Gastroesophageal sphincter (tissue), 4 donors: ENCODE measurements around the gene SLC35D2. TPM values are rescaled to one million over a fixed set of nuclear protein-coding genes. Genes with fewer than 3 reads are reported as not detected.

Experiments used
- ATAC-seq: fragments of 150-250 bp; one replicate; pipeline ENCODE4 v1.9.1; 2016; ENCODE audit warnings: mild to moderate bottlenecking, moderate library complexity
- H3K27ac ChIP-seq, 4 donors: fragments of 200-600 bp; sonication (generic) in 3 of 4; 1 replicate in 3 of 4; 2 replicates in 1 of 4; pipeline ENCODE4 v1.5.1; 2016 to 2019
- H3K27me3 ChIP-seq: fragments of 200-600 bp; sonication (generic); one replicate; pipeline ENCODE4 v1.5.1; 2019
- H3K36me3 ChIP-seq, 2 donors: fragments of 200-600 bp; sonication (generic); one replicate each; pipeline ENCODE4 v1.5.1; 2019; ENCODE audit warnings: control low read depth in 1 of 2
- H3K4me1 ChIP-seq, 3 donors: fragments of 200-600 bp; sonication (generic); 1 replicate in 2 of 3; 2 replicates in 1 of 3; pipeline ENCODE4 v1.5.1; 2016 to 2019; ENCODE audit warnings: control low read depth in 2 of 3
- H3K4me3 ChIP-seq, 2 donors: fragments of 200-600 bp; sonication (generic); one replicate each; pipeline ENCODE4 v1.5.1; 2019; ENCODE audit warnings: mild to moderate bottlenecking in 1 of 2, moderate library complexity in 1 of 2
- H3K9me3 ChIP-seq, 3 donors: fragments of 200-600 bp; sonication (generic); one replicate each; pipeline ENCODE4 v1.5.1; 2017 to 2019; ENCODE audit warnings: control low read depth in 2 of 3
- CTCF ChIP-seq, 4 experiments: fragments of 200-600 bp in 2 of 4; fragments of 450-650 bp in 2 of 4; sonication (generic) in 1 of 4; IDR thresholded peaks; one replicate each; pipeline ENCODE4 v1.5.1; 2017 to 2019; ENCODE audit warnings: antibody characterized with exemption in 4 of 4, mild to moderate bottlenecking in 2 of 4, moderate library complexity in 2 of 4
- EP300 ChIP-seq: sonication (generic); formaldehyde crosslinking; IDR thresholded peaks from one replicate; pipeline ENCODE4 v1.6.1; 2017; ENCODE audit warnings: antibody characterized with exemption, mild to moderate bottlenecking
- POLR2A ChIP-seq, 2 donors: fragments of 450-650 bp; IDR thresholded peaks; one replicate each; pipeline ENCODE4 v1.6.1; 2017; ENCODE audit warnings: antibody characterized with exemption in 2 of 2, mild to moderate bottlenecking in 2 of 2, moderate library complexity in 1 of 2
- POLR2AphosphoS5 ChIP-seq: sonication (generic); formaldehyde crosslinking; IDR thresholded peaks from one replicate; pipeline ENCODE4 v1.6.1; 2017; ENCODE audit warnings: antibody characterized with exemption
- WGBS, 2 donors: methylation state at CpG; one replicate each; pipeline ENCODE4 v1.1.5; 2018; ENCODE audit warnings: low coverage in 1 of 2; 5-methylcytosine and 5-hydroxymethylcytosine counted together
- total RNA-seq, 4 donors: library from RNA; depleted of rRNA; stranded (reverse); fragments of >200 nt; gene quantifications; one replicate each; pipeline ENCODE4 v1.1.0, GENCODE V29; 2016

Gene SLC35D2
- total RNA-seq, 4 donors from 2014 or later: 16.6 to 39.3 (median 26.1) TPM

- Histone ChIP-seq H3K27ac (no peak overlapping the region), H3K36me3 (no peaks in the 10 kb centered on the region), H3K4me3 (no peak overlapping the region), H3K4me1 (no peaks in the 10 kb centered on the region), H3K9me3 (no peaks in the 10 kb centered on the region), H3K27me3 (no peaks in the 10 kb centered on the region)
- WGBS, 2 donors: 85 to 86% methylated on average over 1 to 6 of the region's 6 CpGs
- no peak for ATAC-seq
- no peak for TF ChIP-seq POLR2AphosphoS5
- TF ChIP-seq EP300: no peak
- TF ChIP-seq CTCF (IDR thresholded peaks at IDR 0.05): no peak
Measured at GRCh38 chr9:96281641-96282040, 101.9 kb downstream of the SLC35D2 start.

GRCh38 chr9:96279932-96280331 lies 103.6 kb downstream of the SLC35D2 start:
- no peaks in the 10 kb centered on the region for H3K36me3 ChIP-seq
- peaks cover 0 to 9% (median 0%) of the 10 kb centered on the region in 3 donors for H3K9me3 ChIP-seq
- WGBS, 2 donors: 86 to 96% methylated on average over 2 of the region's 8 CpGs
- H3K27me3 ChIP-seq: no peaks in the 10 kb centered on the region
- H3K4me1 ChIP-seq: no peaks in the 10 kb centered on the region
- no peak overlapping the region for H3K4me3 ChIP-seq
- TF ChIP-seq POLR2A (IDR thresholded peaks at IDR 0.05) (no peak), POLR2AphosphoS5 (no peak), EP300 (no peak)
- no peak for ATAC-seq
- H3K27ac ChIP-seq: no peak overlapping the region

GRCh38 chr9:96274939-96275338 lies 108.6 kb downstream of the SLC35D2 start:
- Histone ChIP-seq H3K4me1 (no peaks in the 10 kb centered on the region), H3K36me3 (no peaks in the 10 kb centered on the region), H3K27me3 (no peaks in the 10 kb centered on the region), H3K27ac (no peak overlapping the region), H3K4me3 (no peak overlapping the region), H3K9me3 (peaks cover 0 to 27% (median 0%) of the 10 kb centered on the region in 3 donors)
- ATAC-seq: no peak
- WGBS, 2 donors: 70 to 82% methylated on average over 2 of the region's 2 CpGs
- TF ChIP-seq EP300 (no peak), POLR2AphosphoS5 (no peak), POLR2A (IDR thresholded peaks at IDR 0.05) (no peak), CTCF (IDR thresholded peaks at IDR 0.05) (no peak)

Other genes with a start within 250 kb of the SLC35D2 start
- under 1 TPM in 3 of 4 donors, not detected in 1; 0.40 to 0.81 (median 0.78) TPM for gene HSD17B3, start 81.5 kb downstream of the SLC35D2 start, total RNA-seq
- 1 to 10 TPM; 1.4 to 3.7 (median 2.5) TPM for gene ZNF367, start 34.7 kb upstream of the SLC35D2 start, total RNA-seq
- gene HABP4, start 66.5 kb upstream of the SLC35D2 start, total RNA-seq: 100 to 1,000 TPM in 1 of 4 donors, 10 to 100 TPM in 3; 41.1 to 106 (median 60.0) TPM
- 10 to 100 TPM; 19.8 to 28.8 (median 23.6) TPM for gene CDC14B, start 236.1 kb upstream of the SLC35D2 start, total RNA-seq